Ovary (tissue), 3 donors: ENCODE measurements around the gene ZSCAN9.

Source experiments
- EP300 ChIP-seq: sonication (generic); formaldehyde crosslinking; IDR thresholded peaks from one replicate; pipeline ENCODE4 v1.6.1; 2017; ENCODE audit warnings: antibody characterized with exemption
- POLR2A ChIP-seq: fragments of 450-650 bp; IDR thresholded peaks from one replicate; pipeline ENCODE4 v1.6.1; 2017; ENCODE audit warnings: antibody characterized with exemption, mild to moderate bottlenecking, moderate library complexity
- TF ChIP-seq, protein P1 (sequence below), 3 donors: fragments of 450-650 bp in 2 of 3; fragments of 200-600 bp in 1 of 3; IDR thresholded peaks; one replicate each; pipeline versions ENCODE4 v1.5.1 to v1.8.0; 2016 to 2022; ENCODE audit warnings: antibody characterized with exemption in 3 of 3, mild to moderate bottlenecking in 1 of 3
- donor health status: DM: no; HTN: no; CAD: no.

DNA sequence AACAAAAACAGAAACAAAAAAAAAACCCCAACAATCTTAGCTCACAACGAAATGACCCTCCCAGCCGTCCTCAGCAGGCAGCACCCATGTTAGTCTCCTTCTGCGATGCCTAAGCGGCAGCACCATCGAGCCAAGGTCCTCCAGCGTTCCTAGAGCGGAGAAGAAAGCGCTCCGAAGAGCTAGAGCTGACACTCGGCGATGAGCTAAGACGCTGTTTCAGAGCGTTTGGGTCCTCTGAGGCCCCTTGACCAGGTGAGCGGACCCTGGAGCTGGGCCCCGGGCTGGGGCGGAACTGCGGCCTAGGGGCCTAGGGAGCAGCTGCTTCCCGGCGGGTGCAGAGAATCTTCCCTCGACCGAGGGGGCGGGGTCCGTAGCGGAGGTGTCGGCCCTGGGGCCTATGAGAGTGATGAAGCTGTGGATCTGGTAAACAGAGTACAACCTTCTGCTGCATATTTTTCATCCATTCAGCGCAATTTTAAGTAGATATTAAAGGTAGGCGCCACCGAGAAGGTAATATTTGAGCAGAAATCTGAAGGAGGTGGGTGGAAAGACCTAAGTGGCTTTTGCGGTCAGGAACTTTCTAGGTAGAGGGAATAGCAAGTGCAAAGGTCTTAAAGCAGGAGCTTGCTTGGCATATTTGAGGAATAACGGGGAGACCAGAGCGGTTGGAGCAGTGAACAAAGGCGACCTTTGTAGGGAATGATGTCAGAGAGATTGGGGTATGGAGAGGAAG lies 42.1 kb downstream of the ZSCAN9 start, which contains the start of gene ZSCAN26:
- TF ChIP-seq, protein P1, sequence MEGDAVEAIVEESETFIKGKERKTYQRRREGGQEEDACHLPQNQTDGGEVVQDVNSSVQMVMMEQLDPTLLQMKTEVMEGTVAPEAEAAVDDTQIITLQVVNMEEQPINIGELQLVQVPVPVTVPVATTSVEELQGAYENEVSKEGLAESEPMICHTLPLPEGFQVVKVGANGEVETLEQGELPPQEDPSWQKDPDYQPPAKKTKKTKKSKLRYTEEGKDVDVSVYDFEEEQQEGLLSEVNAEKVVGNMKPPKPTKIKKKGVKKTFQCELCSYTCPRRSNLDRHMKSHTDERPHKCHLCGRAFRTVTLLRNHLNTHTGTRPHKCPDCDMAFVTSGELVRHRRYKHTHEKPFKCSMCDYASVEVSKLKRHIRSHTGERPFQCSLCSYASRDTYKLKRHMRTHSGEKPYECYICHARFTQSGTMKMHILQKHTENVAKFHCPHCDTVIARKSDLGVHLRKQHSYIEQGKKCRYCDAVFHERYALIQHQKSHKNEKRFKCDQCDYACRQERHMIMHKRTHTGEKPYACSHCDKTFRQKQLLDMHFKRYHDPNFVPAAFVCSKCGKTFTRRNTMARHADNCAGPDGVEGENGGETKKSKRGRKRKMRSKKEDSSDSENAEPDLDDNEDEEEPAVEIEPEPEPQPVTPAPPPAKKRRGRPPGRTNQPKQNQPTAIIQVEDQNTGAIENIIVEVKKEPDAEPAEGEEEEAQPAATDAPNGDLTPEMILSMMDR (IDR thresholded peaks at IDR 0.05): no peak
- TF ChIP-seq POLR2A (peak; percentile 37), EP300 (no peak)
